Fibroblast of skin of abdomen (primary cell): ENCODE measurements around the gene OAS2.
"Not testable (repeated sequence)": the region's sequence is repeated elsewhere in the genome, so short reads cannot be mapped to it uniquely, and the experiment has no call there.

Experiments used
- DNase-seq: peaks from one replicate; pipeline ENCODE4 v3.0.0-alpha.2; 2013

OAS2 gene

DNA sequence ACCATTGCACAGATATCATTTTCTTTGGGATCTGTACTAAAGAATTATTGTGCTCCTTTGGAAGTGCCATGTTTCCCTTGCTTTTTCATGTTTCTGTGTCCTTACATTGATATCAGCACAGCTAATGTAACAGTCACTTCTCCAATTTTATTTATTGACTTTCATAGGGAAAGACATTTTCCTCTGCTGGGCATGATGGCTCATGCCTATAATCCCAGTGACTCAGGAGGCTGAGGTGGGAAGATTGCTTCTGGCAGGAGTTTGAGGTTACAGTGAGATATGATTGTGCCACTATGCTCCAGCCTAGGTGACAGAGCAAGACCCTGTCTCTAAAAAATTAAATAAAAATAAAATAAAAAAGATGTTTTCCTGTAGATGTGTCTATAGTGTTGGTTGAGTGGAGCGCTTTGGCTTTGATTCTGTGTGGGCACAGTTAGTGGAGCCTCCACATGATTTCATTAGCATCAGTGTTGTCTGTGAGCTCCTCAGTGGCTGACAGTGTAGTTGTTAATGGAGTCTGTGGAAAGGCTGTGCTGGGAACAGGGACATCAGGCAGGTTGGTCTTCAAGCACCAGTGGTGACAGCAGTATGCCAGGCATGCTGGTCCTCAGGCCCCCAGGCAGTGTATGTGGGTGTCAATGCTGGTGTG lies 7.4 kb downstream of the OAS2 start:
- DNase-seq = no peak

- DNase-seq = no peak
Measured at GRCh38 chr12:112986291-112986800, 8.0 kb downstream of the OAS2 start.

DNA sequence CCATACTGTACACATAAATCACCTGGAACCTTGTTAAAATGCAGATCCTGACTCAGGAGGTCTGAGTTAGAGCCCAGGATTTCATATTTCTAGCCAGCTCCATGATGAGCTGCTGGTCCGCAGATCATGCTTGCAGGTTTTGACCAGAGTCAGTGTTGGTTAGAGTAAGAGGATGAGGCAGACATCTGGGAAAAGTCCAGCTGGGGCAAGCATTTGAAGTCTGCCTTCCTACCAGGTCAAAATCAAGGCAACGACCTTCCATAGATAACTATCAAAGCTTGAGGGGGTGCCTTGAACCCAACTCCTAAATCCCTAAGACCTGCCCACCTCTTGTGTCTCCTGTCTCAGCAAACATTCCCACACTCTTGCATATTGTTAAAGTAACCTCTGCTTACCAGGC lies 9.2 kb downstream of the OAS2 start:
- no peak for DNase-seq

DNA sequence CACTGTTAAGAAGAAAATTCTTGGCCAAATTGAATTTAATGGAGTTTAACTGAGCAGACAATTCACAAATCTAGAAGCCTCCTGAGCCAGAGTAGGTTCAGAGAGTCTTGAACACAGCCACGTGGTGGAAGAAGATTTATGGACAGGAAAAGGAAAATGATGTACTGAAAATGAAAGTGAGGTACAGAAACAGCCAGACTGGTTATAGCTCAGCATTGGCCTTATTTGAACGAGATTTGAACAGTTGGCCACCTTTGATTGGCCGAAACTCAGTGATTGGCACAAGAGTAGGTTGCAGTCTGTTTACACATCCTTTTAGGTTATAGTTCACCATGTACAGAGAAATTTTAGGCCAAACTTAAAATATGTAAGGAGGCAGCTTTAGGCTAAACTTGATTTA lies 9.9 kb downstream of the OAS2 start:
- no peak for DNase-seq

DNA sequence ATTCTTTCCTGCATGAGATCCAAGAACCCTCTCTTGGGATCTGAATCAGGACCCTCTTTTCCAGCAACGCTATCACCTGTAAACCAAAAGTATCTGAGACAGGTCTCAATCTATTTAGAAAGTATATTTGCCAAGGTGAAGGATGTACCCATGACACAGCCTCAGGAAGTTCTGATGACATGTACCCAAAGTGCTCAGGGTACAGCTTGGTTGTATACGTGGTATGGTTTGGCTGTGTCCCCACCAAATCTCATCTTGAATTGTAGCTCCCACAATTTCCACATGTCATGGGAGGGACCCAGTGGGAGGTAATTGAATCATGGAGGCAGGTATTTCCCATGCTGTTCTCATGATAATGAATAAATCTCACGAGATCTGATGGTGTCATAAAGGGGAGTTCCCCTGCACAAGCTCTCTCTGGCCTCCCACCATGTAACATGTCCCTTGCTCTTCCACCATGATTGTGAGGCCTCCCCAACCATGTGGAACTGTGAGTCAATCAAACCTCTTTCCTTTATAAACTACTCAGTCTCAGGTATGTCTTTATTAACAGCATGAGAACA lies 10.6 kb downstream of the OAS2 start:
- not testable (repeated sequence) for DNase-seq

DNA sequence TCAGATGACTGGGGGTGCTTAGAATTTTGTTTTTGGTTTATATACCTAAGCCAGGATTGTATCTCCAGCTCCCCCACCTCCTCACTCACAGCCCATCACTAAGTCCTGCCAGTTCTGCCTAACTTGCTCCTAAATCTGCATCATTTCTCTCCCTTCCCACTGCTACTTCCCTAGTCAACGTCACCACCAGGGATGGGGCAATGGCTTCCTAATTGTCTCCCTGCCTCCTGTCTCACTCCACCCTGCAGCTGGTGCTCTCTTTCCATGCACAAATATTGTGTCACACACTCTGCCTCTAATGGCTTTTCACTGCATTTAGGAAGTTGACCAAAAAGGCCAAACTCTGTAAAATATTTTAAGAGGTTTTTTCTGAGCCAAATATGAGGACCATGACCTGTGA lies 11.5 kb downstream of the OAS2 start:
- no peak for DNase-seq

- peak; percentile 37 for DNase-seq
Measured at GRCh38 chr12:112992541-112993398, 14.5 kb downstream of the OAS2 start.

GRCh38 chr12:112995008-112995407 lies 16.7 kb downstream of the OAS2 start:
- no peak for DNase-seq

- no peak for DNase-seq
Measured at GRCh38 chr12:112996501-112996900, 18.2 kb downstream of the OAS2 start.

- DNase-seq = no peak
Measured at GRCh38 chr12:112997506-112997905, 19.2 kb downstream of the OAS2 start.

- no peak for DNase-seq
Measured at GRCh38 chr12:112998987-112999767, 20.9 kb downstream of the OAS2 start.

GRCh38 chr12:113000433-113000832 lies 22.1 kb downstream of the OAS2 start:
- no peak for DNase-seq

DNA sequence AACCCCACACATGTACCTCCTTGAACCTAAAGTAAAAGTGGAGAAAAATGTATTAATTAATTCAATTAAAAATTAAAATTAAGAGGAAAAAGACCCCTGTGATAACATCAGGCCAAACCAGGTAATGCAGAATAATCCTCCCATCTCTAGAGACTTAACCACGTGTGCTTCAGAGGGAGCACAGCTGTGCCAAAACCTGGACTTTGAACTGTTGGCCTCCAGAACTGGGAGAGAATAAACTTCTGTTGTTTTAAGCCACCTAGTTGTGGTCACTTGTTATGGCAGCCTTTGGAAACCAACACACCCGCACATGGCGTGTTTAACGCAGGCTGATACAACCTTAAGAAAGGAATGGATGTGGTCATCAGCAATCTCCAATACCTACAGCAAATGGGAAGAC lies 23.8 kb downstream of the OAS2 start:
- DNase-seq = no peak

DNA sequence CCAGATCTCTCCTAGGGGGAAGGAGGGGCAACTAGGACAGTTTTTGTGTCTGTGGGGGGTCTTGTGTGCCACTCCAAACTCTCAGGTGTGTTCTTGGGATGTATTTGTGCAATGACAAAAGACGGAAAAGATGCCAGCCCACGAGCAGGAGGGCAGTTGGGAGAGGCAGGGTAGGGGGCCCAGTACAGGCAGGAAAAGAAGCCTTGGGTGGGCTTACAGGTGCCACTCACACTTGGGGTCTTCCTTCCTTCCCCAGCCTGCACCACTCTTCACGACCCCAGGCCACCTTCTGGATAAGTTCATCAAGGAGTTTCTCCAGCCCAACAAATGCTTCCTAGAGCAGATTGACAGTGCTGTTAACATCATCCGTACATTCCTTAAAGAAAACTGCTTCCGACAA lies 24.4 kb downstream of the OAS2 start:
- no peak for DNase-seq

- DNase-seq = no peak
Measured at GRCh38 chr12:113003636-113004035, 25.3 kb downstream of the OAS2 start.

DNA sequence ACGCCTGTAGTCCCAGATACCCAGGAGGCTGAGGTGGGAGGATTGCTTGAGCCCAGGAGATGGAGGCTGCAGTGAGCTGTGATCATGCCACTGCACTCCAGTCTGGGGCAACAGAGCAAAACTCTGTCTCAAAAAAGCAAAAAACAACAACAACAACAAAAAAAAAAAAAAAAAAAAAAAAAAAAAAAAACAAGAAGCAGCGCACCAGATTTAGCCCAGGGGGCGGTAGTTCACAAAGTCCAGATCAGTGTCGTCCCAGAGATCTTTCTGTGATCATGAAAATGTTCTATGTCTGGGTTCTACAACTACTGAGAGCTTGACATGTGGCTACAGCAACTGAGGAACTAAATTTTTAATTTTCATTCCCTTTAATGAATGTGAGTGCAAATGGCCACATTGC lies 27.4 kb downstream of the OAS2 start:
- no peak for DNase-seq

- DNase-seq = no peak
Measured at GRCh38 chr12:113006206-113006605, 27.9 kb downstream of the OAS2 start.

- DNase-seq = no peak
Measured at GRCh38 chr12:113006641-113007040, 28.3 kb downstream of the OAS2 start.

DNA sequence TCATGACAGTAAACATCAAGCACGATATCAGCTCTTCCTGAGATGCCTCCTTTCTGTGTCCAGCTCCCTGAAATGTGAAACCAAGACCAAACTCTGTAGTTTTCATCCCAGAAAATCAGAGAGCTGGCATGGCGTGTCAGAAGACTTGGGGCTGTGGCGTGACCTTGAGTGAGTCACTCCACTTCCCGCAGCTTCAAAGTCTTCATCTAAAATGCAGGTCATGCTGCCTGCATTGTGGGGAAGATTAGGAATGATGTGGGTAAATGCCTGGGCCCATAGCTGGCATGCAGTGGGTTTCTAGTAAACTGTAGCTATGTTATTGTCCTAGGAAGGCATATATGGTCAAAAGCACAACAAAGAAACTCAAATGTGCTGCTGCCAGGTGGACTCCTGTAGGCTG lies 28.8 kb downstream of the OAS2 start:
- no peak for DNase-seq

- DNase-seq = no peak
Measured at GRCh38 chr12:113010701-113011100, 32.4 kb downstream of the OAS2 start.

- no peak for DNase-seq
Measured at GRCh38 chr12:113014565-113014964, 36.2 kb downstream of the OAS2 start.

GRCh38 chr12:113016796-113017195 lies 38.5 kb downstream of the OAS2 start:
- DNase-seq = no peak

DNA sequence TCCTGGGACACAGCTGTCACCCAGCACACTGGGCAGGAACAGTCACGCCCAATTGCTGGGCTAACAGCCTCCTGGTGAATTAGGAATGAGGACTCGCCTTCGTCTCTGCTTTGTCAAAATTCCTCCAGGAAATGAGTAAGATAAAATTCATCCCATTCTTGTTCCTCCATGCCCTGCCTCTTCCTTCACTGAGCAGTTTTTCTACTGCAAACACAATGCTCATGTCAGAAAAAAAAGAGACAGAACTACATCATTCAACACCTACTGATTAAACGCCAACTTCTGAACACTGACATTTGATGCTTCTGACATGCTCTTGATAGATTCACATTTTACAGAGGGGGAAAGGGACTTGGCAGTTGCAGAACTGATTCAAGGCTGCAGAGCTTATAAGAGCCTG lies 40.7 kb downstream of the OAS2 start:
- no peak for DNase-seq
